Transverse colon (tissue), 4 donors: Measurements from ENCODE around the gene NMRAL1. TPM values are rescaled to one million over a fixed set of nuclear protein-coding genes. Genes with fewer than 3 reads are reported as not detected.

Source experiments
- DNase-seq: peaks from one replicate; pipeline ENCODE4 v3.0.0-alpha.2; 2019
- H3K27ac ChIP-seq, 4 donors: fragments of 200-600 bp; sonication (generic); 2 replicates each; pipeline ENCODE4 v1.5.1; 2016 to 2018; ENCODE audit warnings: inconsistent platforms in 4 of 4
- H3K27me3 ChIP-seq: fragments of 200-600 bp; sonication (generic); 2 replicates; pipeline ENCODE4 v1.5.1; 2017; ENCODE audit warnings: inconsistent platforms
- H3K36me3 ChIP-seq, 4 donors: fragments of 200-600 bp; sonication (generic); 2 replicates each; pipeline ENCODE4 v1.5.1; 2017 to 2019; ENCODE audit warnings: inconsistent platforms in 4 of 4
- H3K4me1 ChIP-seq, 4 donors: fragments of 200-600 bp; sonication (generic); 2 replicates each; pipeline ENCODE4 v1.5.1; 2017 to 2020; ENCODE audit warnings: inconsistent platforms in 4 of 4
- H3K4me3 ChIP-seq, 4 donors: fragments of 200-600 bp; sonication (generic); 1 replicate in 1 of 4; 2 replicates in 3 of 4; pipeline versions ENCODE4 v1.5.1 to v1.6.1; 2017 to 2019; ENCODE audit warnings: inconsistent platforms in 4 of 4
- H3K9me3 ChIP-seq, 2 donors: fragments of 200-600 bp; sonication (generic); 2 replicates each; pipeline ENCODE4 v1.5.1; 2017 to 2019; ENCODE audit warnings: inconsistent platforms in 2 of 2
- EP300 ChIP-seq: sonication (generic); formaldehyde crosslinking; IDR thresholded peaks from one replicate; pipeline ENCODE4 v1.6.1; 2017; ENCODE audit warnings: antibody characterized with exemption, low read depth
- POLR2A ChIP-seq: fragments of 450-650 bp; IDR thresholded peaks from one replicate; pipeline ENCODE4 v1.6.1; 2016; ENCODE audit warnings: antibody characterized with exemption, mild to moderate bottlenecking, moderate library complexity
- POLR2AphosphoS5 ChIP-seq, 3 donors: sonication (generic); formaldehyde crosslinking; IDR thresholded peaks; one replicate each; pipeline ENCODE4 v1.6.1; 2016; ENCODE audit warnings: antibody characterized with exemption in 3 of 3
- WGBS, 2 donors: methylation state at CpG; one replicate each; pipeline ENCODE4 v1.1.5; 2018; ENCODE audit warnings: low coverage in 1 of 2; 5-methylcytosine and 5-hydroxymethylcytosine counted together
- in situ Hi-C, 4 donors: fragments of 200-750 bp; cut with MboI; loops; one replicate each; pipeline versions ENCODE4 v1.15.0 to v1.15.1; 2017; ENCODE audit warnings: low sequenced_read_pairs in 3 of 4, low pct_ligation_motif_present in 1 of 4, low pct_unique_long_range_greater_than_20kb in 1 of 4
- intact Hi-C: fragments of 100-400 bp; cut with DNase I; formaldehyde crosslinking; loops from one replicate; pipeline ENCODE4 v1.15.1; 2023; ENCODE audit warnings: low total_unique reads
- total RNA-seq, 4 donors: library from RNA; depleted of rRNA; stranded (reverse); fragments of >200 nt; gene quantifications; one replicate each; pipeline ENCODE4 v1.1.0, GENCODE V29; 2016
- TF ChIP-seq, protein P1 (sequence below), 5 experiments: fragments of 200-600 bp in 3 of 5; fragments of 450-650 bp in 2 of 5; sonication (generic) in 3 of 5; IDR thresholded peaks; 1 replicate in 2 of 5; 2 replicates in 3 of 5; pipeline ENCODE4 v1.5.1; 2016 to 2017; ENCODE audit warnings: antibody characterized with exemption in 5 of 5, inconsistent platforms in 3 of 5, mild to moderate bottlenecking in 2 of 5, moderate library complexity in 1 of 5

NMRAL1 gene
- total RNA-seq, 4 donors from 2014 or later = 46.0 to 75.9 (median 66.6) TPM

DNA sequence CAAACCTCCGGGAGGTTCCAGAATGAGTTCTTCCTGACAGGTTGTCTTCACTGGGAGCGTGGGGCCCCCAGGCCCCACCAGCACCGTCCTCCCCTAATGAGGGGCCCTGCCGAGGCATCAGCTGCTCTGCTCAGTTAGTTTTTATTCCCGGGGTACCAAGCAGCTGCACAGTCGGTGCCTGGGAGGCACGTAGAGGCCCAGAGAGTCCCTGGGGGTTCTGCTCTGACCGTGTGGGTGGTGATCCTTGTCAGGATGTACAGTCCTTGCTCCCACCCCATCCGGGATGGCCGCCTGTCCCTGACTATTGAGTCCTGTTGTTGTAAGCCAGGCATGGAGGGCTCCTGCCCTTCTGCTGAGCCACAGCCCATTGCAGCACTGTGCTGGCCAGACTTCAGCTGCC lies 18.5 kb downstream of the NMRAL1 start:
- no peak for DNase-seq
- TF ChIP-seq, protein P1, sequence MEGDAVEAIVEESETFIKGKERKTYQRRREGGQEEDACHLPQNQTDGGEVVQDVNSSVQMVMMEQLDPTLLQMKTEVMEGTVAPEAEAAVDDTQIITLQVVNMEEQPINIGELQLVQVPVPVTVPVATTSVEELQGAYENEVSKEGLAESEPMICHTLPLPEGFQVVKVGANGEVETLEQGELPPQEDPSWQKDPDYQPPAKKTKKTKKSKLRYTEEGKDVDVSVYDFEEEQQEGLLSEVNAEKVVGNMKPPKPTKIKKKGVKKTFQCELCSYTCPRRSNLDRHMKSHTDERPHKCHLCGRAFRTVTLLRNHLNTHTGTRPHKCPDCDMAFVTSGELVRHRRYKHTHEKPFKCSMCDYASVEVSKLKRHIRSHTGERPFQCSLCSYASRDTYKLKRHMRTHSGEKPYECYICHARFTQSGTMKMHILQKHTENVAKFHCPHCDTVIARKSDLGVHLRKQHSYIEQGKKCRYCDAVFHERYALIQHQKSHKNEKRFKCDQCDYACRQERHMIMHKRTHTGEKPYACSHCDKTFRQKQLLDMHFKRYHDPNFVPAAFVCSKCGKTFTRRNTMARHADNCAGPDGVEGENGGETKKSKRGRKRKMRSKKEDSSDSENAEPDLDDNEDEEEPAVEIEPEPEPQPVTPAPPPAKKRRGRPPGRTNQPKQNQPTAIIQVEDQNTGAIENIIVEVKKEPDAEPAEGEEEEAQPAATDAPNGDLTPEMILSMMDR (IDR thresholded peaks at IDR 0.05) = no peak
- TF ChIP-seq POLR2A = no peak
- Histone ChIP-seq H3K27ac (no peak overlapping the region), H3K4me1 (peaks cover 0 to 7% (median 0%) of the 10 kb centered on the region in 4 donors), H3K4me3 (no peak overlapping the region), H3K36me3 (peaks cover 0 to 32% (median 12%) of the 10 kb centered on the region in 4 donors), H3K27me3 (no peaks in the 10 kb centered on the region), H3K9me3 (no peaks in the 10 kb centered on the region)
- intact Hi-C loops (no loop called here), in situ Hi-C loops (no loop called here)
- 80% methylated on average over 10 of the region's 10 CpGs; no CpG with 5 or more reads in 1 of the 2 donors for whole genome bisulfite sequencing, 2 donors

- intact Hi-C loops (no loop called here), in situ Hi-C loops (no loop called here)
- WGBS, 2 donors = 94% methylated on average over 14 of the region's 14 CpGs; no CpG with 5 or more reads in 1 of the 2 donors
- peaks cover 0 to 41% (median 14%) of the 10 kb centered on the region in 4 donors for H3K36me3 ChIP-seq
- TF ChIP-seq EP300 = no peak
- TF ChIP-seq, protein P1 (IDR thresholded peaks at IDR 0.05) = no peak
- no peak for TF ChIP-seq POLR2A
- no peak for TF ChIP-seq POLR2AphosphoS5 (IDR thresholded peaks at IDR 0.05)
- no peaks in the 10 kb centered on the region for H3K27me3 ChIP-seq
- DNase-seq = no peak
- no peak overlapping the region for H3K4me3 ChIP-seq
- H3K9me3 ChIP-seq = no peaks in the 10 kb centered on the region
- peaks cover 0 to 7% (median 0%) of the 10 kb centered on the region in 4 donors for H3K4me1 ChIP-seq
- H3K27ac ChIP-seq = no peak overlapping the region
Observed at GRCh38 chr16:4455081-4455480, 19.3 kb downstream of the NMRAL1 start.

- intact Hi-C loops (no loop called here), in situ Hi-C loops (no loop called here)
- Histone ChIP-seq H3K9me3 (no peaks in the 10 kb centered on the region), H3K27me3 (no peaks in the 10 kb centered on the region), H3K4me3 (no peak overlapping the region), H3K4me1 (peaks cover 0 to 7% (median 0%) of the 10 kb centered on the region in 4 donors), H3K27ac (no peak overlapping the region), H3K36me3 (peaks cover 0 to 46% (median 16%) of the 10 kb centered on the region in 4 donors)
- 80% methylated on average over 9 of the region's 9 CpGs; no CpG with 5 or more reads in 1 of the 2 donors for WGBS, 2 donors
- TF ChIP-seq POLR2A (no peak), POLR2AphosphoS5 (IDR thresholded peaks at IDR 0.05) (no peak), EP300 (no peak)
- TF ChIP-seq, protein P1 (IDR thresholded peaks at IDR 0.05) = no peak
- DNase-seq = no peak
Observed at GRCh38 chr16:4454623-4455022, 19.8 kb downstream of the NMRAL1 start.

DNA sequence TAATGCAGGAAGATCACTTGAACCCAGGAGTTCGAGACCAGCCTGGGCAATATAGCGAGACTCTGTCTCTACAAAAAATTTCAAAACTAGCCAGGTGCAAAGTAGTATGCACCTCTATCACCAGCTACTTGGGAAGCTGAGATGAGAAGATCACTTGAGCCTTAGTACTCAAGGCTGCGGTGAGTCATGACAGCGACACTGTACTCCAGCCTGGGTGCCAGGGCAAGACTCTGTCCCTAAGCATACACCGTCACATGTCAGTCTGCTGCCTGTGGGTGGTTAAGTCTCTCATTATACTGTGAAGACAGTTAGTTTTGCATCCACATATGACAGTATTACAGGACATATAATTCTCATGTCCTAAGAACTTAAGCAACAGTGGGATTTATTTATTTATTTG lies 21.8 kb downstream of the NMRAL1 start:
- Histone ChIP-seq H3K27me3 (no peaks in the 10 kb centered on the region), H3K4me3 (no peak overlapping the region), H3K27ac (no peak overlapping the region), H3K9me3 (no peaks in the 10 kb centered on the region), H3K4me1 (no peaks in the 10 kb centered on the region), H3K36me3 (peaks cover 0 to 55% (median 25%) of the 10 kb centered on the region in 4 donors)
- in situ Hi-C loops = no loop called here
- no peak for DNase-seq
- intact Hi-C loops = no loop called here
- TF ChIP-seq, protein P1 (IDR thresholded peaks at IDR 0.05) = no peak
- no peak for TF ChIP-seq POLR2A
- no peak for TF ChIP-seq EP300
- no peak for TF ChIP-seq POLR2AphosphoS5 (IDR thresholded peaks at IDR 0.05)
- 95 to 100% methylated on average over 1 to 5 of the region's 5 CpGs for WGBS, 2 donors
